ENCODE measurements around the gene BICC1.
"Not testable (repeated sequence)": the region's sequence is repeated elsewhere in the genome, so short reads cannot be mapped to it uniquely, and the experiment has no call there.

Gene BICC1

GRCh38 chr10:58567652-58568051 lies 55.0 kb downstream of the BICC1 start:
- no peak for DNase-seq

DNA sequence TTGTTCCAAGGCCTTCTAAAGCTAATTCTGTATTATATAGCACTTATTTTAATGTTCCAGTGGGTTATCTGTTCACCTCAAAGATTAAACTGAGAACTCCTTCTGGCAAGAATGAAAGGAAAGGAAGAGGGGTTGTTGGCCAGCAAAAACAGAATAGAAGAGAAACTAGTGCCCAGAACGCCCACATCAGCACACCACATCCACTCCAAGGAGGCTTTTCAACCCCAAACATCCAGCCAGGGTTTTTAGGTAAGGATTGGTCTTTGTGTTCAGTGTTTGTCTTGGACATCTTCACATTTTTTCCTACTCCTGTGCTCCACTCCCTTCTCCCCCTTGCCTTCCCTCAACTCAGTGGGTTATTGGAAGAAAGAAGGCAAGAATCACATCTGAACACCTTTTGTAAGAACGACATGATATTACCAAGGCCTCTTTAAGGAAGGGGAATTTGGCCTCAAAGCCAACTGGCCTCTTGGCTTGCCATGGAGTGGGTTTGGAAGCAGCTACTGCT lies 55.8 kb downstream of the BICC1 start:
- no peak for DNase-seq

GRCh38 chr10:58570307-58570723 lies 57.6 kb downstream of the BICC1 start:
- peak; percentile 81 for DNase-seq

- DNase-seq: no peak
These were observed 58.3 kb downstream of the BICC1 start for GRCh38 chr10:58570979-58571378.

DNA sequence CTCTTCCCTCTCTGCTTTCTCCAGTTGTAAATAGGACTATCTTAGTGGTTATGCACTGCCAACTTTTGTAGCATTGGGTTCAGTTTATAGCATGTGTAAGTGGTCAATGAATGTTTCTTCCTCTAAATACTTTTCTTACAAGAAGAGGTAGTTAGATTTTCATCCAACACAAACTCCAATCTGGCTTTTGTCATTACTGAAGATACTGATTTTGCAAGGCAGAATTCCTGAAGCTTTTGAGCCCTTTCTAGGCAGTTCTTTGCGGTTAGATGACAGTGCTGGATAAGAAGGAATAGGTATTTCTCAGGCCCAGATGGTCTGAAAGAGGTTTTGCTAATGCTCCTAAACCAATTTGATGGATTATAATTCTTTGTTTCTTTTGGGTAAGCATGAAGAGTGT lies 60.5 kb downstream of the BICC1 start:
- DNase-seq: no peak

DNA sequence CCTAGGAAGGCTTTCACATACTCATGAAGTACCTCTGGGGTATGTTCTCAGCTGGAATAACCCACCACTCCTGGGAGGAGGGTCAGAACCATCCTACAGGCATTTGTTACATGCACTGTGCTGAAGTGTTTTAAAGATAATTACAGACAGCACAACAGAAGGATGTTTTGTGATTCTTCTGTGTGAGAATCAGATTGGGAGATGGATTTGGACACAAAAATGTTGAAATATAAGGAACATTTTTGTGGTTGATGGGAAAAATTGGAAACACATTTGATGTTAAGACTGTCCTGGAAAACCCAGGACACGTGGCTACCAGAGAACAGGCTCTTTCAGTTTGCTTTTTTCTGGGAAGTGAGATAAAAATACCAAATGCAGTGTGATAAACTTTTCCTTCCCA lies 61.4 kb downstream of the BICC1 start:
- DNase-seq: no peak

DNA sequence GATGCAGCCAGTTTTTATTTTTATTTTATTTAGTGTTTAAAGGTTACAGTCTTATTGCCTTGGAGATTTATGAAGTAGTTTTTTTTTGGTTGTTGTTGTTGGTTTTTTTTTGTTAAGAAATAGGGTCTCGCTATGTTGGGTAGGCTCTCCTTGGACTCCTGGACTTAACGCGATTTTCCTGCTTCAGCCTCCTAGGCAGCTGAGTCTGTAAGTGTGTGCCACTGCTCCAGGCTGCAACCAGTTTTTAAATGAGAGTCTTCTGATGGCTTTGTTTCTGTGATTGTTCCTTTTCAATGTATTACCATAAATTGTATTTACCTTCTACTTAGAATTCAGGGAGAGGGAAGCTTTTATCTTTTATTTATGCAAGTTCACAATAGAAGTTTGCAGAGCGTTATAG lies 62.8 kb downstream of the BICC1 start:
- no peak for DNase-seq

DNA sequence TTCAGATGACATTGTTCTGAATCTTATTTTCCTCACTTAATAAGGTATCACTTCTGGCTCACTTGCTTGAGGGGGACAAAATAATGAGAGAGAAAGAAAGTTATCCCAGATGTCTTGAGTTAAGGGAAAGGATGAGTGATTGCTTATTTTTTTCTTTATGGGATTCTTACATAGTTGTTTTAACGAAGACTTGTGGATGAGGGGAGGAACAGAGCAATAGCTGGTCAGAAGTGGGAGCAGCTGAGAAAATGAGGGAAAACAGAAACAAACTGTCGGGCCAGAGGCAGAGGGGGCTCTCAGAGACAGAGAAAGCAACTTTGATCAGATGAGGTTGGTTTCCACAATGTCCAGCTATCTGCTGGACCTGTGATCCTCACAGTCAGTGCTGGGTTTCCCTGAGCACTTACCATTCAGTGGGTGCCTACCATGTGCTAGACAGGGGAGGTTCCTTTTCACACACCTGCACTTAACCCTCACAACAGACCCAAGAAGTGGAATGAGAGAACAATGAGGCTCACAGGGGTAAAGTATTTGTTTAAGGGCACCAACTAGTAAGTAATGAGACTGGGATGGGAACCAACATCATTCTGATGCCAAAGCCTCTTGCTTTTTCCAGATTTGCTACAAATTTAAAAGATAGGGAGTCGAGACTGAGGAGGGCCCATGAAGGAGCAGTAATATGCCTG lies 64.2 kb downstream of the BICC1 start:
- no peak for DNase-seq

DNA sequence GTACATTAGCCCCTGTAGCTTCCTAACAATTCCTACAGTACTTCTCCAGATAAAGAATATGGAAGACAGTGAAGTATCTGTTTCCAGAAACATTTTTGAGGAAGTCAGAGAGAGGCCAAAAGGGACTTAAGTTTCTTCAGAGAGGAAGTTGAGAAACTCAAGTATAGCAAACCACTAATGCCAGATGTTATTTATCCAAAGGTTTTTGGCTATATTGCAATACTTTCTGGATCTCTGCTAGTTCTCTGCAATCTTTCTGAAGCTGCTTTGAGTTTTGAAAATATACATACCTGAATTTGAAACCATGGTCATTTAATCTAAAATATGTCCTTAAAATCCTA lies 64.7 kb downstream of the BICC1 start:
- DNase-seq: peak; percentile 96

DNA sequence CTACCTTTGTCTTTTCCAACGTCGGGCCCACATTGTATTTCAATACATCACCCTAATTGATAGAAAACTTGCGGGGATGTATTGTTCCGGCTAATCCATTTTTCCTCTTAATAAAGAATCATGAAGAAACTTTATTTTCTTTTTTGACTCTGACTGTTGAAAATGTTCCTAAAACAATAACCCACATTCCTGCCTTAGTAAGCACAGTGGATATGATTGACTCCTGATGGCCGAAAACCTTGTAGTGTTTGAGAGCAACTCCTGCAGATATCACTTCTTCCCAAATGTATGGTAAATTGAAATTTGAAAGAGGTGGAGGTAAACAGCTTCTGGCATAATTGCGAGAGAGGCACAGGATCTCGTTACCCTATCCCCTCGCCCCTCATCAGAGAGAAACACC lies 65.7 kb downstream of the BICC1 start:
- no peak for DNase-seq

DNA sequence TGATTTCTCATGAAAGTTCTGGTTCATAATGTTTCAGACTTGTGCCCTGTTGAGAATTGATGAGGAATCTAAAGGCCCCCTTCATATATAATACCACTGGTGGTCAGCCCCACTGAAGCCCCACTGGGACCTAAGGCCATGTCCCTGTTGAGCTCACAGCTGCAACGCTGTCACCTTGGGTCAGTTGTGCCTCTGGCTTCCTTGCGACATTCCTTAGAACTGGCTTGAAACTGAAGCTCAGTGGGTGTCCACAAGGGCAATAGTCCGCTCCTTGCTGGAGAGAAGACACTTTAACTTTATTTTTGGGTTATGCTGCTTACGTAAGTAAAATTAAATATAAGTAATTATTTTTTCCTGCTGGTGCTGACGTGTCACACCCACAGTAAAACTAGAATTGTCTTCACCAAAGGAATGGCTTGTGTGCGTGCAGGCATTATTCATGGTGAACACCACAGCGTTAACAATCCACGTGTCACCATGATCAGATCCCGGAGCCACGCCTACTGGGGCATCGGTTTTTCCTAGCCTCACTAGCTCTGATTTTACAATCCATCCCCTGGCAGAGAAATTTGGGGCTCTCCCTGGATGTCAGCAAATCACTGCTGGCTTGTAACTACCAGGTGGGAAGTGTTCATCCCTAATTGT lies 66.5 kb downstream of the BICC1 start:
- DNase-seq: peak; percentile 2

- DNase-seq: no peak
These were observed 69.4 kb downstream of the BICC1 start for GRCh38 chr10:58582045-58582444.

GRCh38 chr10:58585435-58585834 lies 72.8 kb downstream of the BICC1 start:
- peak; percentile 69 for DNase-seq

DNA sequence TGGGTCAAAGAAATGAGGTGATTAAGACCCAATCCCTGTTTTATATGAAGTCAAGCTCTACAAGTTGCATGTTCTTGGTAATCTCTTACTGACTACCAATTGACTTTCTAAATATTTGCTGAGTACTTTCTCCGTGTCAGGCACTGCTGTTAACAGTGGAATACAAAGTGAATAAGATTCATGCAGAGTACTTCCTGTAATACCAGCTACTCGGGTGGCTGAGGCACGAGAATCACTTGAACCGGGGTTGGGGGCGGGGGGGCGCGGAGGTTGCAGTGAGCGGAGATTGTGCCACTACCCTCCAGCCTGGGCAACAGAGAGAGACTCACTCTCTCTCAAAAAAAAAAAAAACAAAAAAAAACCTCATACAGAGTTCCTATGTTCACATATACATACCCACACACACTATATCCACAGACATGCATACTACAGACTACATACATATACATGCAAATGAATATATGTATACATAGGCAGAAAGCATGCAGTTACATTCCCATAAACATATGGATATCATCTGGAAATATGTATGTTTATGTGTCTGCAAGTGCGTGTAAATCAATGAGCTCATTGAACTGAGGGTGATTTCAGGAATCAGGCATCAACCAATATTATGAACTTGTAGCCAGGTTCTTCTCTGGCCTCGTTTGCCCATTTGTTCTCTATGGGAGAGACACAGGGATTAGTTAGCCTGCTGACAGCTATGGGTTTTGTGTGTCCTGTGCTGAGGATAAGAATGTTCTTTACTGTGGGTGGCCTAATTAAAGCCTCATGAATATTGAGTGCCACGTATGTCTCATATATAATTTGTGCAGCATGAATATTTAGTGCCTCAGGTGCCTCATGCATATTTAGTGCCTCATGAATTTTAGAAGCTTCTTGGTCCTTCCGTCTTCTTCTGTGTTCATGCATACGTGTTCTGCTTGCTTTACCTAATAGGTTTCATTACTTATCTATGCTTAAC lies 73.9 kb downstream of the BICC1 start:
- no peak for DNase-seq

GRCh38 chr10:58587676-58588075 lies 75.0 kb downstream of the BICC1 start:
- no peak for DNase-seq

DNA sequence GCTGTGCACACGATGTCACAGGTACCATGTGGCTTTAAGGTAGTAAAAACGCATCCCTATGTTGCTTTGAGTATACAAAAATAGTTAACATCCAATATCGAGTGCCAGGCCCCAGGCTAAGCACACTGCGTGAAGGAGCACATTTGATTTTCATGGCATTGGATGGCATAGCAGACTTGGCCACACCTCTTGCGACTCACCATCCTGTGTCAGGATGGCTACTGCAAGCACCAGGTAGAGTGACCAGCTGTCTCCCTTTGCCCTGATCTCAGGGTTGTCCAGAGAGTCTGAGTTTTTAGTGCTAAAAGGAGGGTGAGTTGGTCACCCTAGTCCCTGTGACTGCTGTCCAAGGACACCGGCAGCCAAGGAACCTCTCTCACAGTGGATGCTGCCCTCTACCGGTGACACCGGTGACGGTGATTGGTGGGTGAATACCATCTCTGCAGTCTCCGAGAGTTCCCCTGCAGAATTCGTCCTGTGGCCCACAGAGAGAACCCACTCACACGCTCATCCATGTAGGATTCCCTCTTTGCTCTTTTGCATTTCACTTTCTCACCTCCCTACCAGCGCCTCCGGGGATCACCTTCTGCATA lies 76.1 kb downstream of the BICC1 start:
- no peak for DNase-seq

- DNase-seq: no peak
These were observed 77.6 kb downstream of the BICC1 start for GRCh38 chr10:58590152-58590840.

DNA sequence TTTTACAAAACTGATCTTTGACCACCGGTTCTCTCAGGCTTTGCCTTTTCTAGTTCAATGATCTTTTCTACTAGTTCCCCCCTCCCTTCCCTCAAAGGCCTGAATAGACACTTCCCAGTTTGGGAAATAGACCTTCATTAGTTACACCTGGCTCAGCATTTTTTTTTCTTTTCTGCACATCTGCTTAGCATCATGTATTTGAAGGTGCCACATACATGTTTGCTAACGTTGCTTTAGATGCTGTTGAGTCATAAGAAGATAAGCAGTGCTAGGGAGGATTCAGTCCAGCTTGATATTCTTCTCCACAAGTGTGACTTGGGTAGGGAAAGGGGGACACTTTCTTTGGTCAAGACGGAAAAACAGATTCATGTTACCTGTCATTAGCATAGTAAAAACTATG lies 78.3 kb downstream of the BICC1 start:
- no peak for DNase-seq

- DNase-seq: peak; percentile 68
These were observed 80.3 kb downstream of the BICC1 start for GRCh38 chr10:58593008-58593407.

- DNase-seq: not testable (repeated sequence)
These were observed 84.5 kb downstream of the BICC1 start for GRCh38 chr10:58597211-58597610.

GRCh38 chr10:58599927-58600553 lies 87.4 kb downstream of the BICC1 start:
- DNase-seq: no peak

GRCh38 chr10:58608351-58608750 lies 95.7 kb downstream of the BICC1 start:
- no peak for DNase-seq

Data from MV-4-11 (cell line).